GM12878 (cell line): ENCODE results near the gene RIMBP2.

Experiments
- BACH1 ChIP-seq: fragments of 450-650 bp; IDR thresholded peaks from 2 replicates; pipeline ENCODE4 v1.6.1; 2017; ENCODE audit warnings: mild to moderate bottlenecking, borderline replicate concordance
- CBFB ChIP-seq: IDR thresholded peaks from 2 replicates; pipeline ENCODE4 v1.6.1; 2016; ENCODE audit warnings: antibody characterized with exemption, low read depth
- EP300 ChIP-seq, 2 experiments: fragments of 150-350 bp in 1 of 2; IDR thresholded peaks; 2 replicates each; pipeline ENCODE4 v1.6.1; 2011 to 2012; ENCODE audit warnings: low read depth in 2 of 2, low read length in 2 of 2, borderline replicate concordance in 1 of 2, improper control_type of control experiment in 1 of 2, inconsistent platforms in 1 of 2; ENCODE audit not compliant: control insufficient read depth in 1 of 2
- EZH2 ChIP-seq: IDR thresholded peaks from 2 replicates; pipeline ENCODE4 v1.6.1; 2012; ENCODE audit warnings: low read depth, mild to moderate bottlenecking, control low read depth, inconsistent platforms, low read length, borderline replicate concordance; ENCODE audit not compliant: control insufficient read depth
- IKZF1 ChIP-seq: fragments of 450-650 bp; conservative IDR thresholded peaks from 2 replicates; pipeline ENCODE4 v1.6.1; 2017; ENCODE audit warnings: antibody characterized with exemption, mild to moderate bottlenecking
- JUNB ChIP-seq: IDR thresholded peaks from 2 replicates; pipeline ENCODE4 v1.6.1; 2016; ENCODE audit warnings: antibody characterized with exemption, mild to moderate bottlenecking
- TF ChIP-seq, protein P1 (sequence below): IDR thresholded peaks from 2 replicates; pipeline ENCODE4 v1.6.1; 2011; ENCODE audit warnings: low read depth, low read length, improper control_type of control experiment, borderline replicate concordance
- TF ChIP-seq, protein P2 (sequence below), 3 experiments: IDR thresholded peaks in 2 of 3; conservative IDR thresholded peaks in 1 of 3; 2 replicates each; pipeline ENCODE4 v1.5.1; 2011; ENCODE audit warnings: low read depth in 3 of 3, low read length in 3 of 3, mild to moderate bottlenecking in 3 of 3, control low read depth in 2 of 3, moderate library complexity in 2 of 3, inconsistent platforms in 1 of 3, mixed read lengths in 1 of 3; ENCODE audit not compliant: control insufficient read depth in 2 of 3, insufficient read depth in 1 of 3; ENCODE audit errors: extremely low read depth in 1 of 3
- TF ChIP-seq, protein P3 (sequence below): fragments of 450-650 bp; IDR thresholded peaks from 2 replicates; pipeline ENCODE4 v1.6.1; 2017; ENCODE audit warnings: low read depth, mild to moderate bottlenecking, moderate library complexity

DNA sequence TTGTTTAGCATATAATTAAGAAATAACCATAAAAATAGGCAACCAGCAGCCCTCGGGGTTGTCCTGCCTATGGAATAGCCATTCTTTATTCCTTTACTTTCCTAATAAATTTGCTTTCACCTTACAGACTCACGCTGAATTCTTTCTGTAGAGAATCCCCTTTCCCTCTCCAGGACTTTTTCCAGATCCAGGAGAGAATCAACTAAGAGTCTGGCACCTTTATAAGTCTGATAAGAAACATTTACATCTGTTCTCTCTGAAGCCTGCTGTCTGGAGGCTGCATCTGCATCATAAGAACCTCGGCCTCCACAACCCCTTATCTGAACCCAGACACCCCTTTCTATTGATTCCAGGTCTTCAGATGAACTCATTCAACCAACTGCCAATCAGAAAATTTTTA, 32.3 kb downstream of the RIMBP2 start:
- TF ChIP-seq BACH1 (no peak), CBFB (no peak), EZH2 (no peak), JUNB (no peak), IKZF1 (no peak), EP300 (IDR thresholded peaks at IDR 0.05; ENCODE audit: borderline replicate concordance in 1 of 2, control insufficient read depth in 1 of 2, low read depth in 2 of 2, low read length in 2 of 2) (no peak)
- TF ChIP-seq, protein P1, sequence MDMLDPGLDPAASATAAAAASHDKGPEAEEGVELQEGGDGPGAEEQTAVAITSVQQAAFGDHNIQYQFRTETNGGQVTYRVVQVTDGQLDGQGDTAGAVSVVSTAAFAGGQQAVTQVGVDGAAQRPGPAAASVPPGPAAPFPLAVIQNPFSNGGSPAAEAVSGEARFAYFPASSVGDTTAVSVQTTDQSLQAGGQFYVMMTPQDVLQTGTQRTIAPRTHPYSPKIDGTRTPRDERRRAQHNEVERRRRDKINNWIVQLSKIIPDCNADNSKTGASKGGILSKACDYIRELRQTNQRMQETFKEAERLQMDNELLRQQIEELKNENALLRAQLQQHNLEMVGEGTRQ = no peak
- TF ChIP-seq, protein P2, sequence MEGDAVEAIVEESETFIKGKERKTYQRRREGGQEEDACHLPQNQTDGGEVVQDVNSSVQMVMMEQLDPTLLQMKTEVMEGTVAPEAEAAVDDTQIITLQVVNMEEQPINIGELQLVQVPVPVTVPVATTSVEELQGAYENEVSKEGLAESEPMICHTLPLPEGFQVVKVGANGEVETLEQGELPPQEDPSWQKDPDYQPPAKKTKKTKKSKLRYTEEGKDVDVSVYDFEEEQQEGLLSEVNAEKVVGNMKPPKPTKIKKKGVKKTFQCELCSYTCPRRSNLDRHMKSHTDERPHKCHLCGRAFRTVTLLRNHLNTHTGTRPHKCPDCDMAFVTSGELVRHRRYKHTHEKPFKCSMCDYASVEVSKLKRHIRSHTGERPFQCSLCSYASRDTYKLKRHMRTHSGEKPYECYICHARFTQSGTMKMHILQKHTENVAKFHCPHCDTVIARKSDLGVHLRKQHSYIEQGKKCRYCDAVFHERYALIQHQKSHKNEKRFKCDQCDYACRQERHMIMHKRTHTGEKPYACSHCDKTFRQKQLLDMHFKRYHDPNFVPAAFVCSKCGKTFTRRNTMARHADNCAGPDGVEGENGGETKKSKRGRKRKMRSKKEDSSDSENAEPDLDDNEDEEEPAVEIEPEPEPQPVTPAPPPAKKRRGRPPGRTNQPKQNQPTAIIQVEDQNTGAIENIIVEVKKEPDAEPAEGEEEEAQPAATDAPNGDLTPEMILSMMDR (IDR thresholded peaks at IDR 0.05 in 2 of 3, conservative IDR thresholded peaks at IDR 0.05 in 1 of 3; ENCODE audit: control insufficient read depth in 2 of 3, extremely low read depth in 1 of 3, insufficient read depth in 1 of 3, low read depth in 3 of 3, low read length in 3 of 3) = no peak
- TF ChIP-seq, protein P3, sequence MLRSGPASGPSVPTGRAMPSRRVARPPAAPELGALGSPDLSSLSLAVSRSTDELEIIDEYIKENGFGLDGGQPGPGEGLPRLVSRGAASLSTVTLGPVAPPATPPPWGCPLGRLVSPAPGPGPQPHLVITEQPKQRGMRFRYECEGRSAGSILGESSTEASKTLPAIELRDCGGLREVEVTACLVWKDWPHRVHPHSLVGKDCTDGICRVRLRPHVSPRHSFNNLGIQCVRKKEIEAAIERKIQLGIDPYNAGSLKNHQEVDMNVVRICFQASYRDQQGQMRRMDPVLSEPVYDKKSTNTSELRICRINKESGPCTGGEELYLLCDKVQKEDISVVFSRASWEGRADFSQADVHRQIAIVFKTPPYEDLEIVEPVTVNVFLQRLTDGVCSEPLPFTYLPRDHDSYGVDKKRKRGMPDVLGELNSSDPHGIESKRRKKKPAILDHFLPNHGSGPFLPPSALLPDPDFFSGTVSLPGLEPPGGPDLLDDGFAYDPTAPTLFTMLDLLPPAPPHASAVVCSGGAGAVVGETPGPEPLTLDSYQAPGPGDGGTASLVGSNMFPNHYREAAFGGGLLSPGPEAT = no peak
